ENCODE data around the gene PXMP2.
"Not testable (repeated sequence)": the region's sequence is repeated elsewhere in the genome, so short reads cannot be mapped to it uniquely, and the experiment has no call there.

The PXMP2 gene

DNA sequence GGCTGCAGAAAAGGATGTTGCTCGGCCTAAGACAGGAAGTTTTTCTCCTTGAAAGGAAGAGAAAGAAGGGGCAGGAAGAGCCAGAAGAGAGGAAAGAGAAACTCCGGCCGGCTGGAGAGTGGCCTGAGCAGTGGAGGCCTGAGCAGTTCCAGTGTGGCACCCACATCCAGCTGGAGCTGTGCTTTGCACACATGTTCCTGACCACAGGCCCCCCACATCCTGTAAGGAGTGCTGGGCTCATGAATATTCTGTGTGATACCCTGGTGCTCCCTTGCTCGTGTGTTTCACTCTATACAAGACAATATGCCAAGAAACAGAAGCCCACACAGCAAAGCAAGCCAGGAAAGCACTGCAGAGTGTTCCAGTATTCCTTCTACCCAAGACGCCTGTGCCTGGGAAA lies 27.3 kb upstream of the PXMP2 start:
- no peak for DNase-seq (ENCODE audit: low read depth)

DNA sequence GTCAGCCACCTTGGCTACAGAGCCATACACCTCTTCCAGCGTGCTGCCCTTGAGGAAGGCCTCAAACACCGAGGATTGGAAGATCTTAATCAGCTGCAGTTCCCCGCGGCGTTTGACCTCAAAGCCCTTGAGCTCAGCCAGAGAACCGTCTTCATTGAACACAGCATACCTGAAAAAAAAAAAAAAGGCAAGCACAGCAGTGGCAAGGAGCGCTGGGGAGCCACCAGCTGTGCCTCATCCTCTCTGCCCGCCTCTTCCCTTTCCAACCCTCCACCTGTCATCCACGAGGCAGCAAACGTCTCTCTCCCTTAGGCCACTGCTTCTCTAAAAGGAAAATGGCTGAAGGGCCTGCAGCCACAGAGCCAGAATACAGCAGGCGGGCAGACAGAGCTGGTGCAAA lies 26.4 kb upstream of the PXMP2 start:
- DNase-seq (ENCODE audit: low read depth), result no peak

DNA sequence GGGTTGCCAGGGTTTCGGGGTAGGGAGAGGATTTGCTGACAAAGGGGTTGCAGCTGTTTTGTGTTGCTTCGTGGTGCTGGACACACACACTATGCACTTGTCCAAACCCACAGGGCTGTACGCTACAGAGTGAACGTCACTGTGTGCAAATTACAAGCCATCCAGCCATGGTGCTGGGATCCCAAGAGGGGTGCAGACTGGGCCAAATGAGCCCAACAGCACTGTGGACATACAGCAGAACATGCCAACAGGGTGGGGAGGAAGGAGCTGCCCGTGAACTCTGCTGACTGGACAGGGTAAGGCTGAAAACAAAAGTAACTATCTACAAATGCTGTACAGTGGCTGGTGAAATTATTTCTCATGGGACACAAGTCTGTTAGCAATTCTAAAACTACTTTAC lies 25.4 kb upstream of the PXMP2 start:
- DNase-seq (ENCODE audit: low read depth), result no peak

- DNase-seq (ENCODE audit: low read depth), result no peak
Observed at GRCh38 chr12:132662901-132663755, 24.3 kb upstream of the PXMP2 start.

DNA sequence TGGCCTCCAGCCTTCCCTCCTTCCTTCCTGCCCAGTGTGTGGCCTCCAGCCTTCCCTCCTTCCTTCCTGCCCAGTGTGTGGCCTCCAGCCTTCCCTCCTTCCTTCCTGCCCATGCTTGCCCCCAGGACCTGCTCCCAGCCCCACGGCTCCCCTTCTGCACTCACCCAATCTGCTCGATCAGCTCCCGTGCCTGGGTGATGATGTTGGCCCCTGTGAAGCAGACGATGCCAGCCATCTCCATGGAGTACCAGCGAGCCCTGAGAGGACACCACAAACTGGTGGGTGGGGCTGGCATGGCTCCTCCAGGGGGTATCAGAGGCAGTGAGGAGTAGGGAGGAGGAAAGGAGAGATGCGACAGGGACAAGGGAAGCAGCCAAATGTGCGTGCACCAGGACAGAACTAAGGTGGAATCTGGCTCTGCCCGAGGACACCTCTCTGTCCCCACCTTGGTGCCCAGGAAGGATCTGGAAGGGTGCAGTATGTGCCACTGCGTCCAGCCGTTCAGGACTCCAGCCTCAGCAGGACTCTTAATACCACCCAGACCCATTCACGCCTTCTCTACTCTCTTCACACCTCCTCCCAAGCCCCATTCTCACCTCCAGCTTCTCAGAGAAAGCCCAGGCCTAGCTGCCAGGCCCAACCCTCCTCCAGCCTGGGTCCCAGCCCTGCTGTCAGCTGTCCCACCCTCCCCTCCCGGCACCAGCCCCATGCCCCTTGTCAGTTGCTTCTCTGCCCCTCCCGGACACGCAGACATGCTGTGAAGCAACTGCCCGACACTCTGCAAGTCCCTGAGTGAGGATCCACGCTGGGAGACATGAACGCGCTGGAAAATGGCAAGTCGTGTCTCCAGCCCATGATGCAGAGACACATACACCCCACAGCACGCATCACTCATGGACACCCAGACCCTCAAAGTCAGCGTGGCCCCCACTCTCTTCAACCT lies 22.9 kb upstream of the PXMP2 start:
- DNase-seq (ENCODE audit: low read depth), result no peak

GRCh38 chr12:132665149-132665491 lies 22.3 kb upstream of the PXMP2 start:
- no peak for DNase-seq (ENCODE audit: low read depth)

DNA sequence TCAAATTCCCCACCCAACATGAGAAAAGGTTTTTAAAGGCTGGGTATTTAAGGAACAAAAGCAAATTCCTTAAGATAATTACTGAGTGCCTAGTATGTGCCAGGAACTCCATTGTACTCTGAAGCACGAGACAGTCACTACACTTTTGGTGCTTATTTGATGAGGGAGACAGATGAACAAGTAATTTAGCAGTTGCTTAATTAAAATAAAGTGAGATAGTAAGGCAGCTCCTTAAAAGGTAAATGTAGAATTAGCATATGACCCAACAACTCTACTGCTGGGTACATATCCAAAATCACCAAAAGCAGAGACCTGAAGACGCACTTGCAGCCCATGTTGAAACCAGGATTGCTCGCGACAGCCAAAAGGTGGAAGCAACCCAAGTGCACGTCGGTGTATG lies 21.6 kb upstream of the PXMP2 start:
- DNase-seq (ENCODE audit: low read depth), result no peak

GRCh38 chr12:132668191-132669088 lies 18.9 kb upstream of the PXMP2 start:
- DNase-seq (ENCODE audit: low read depth), result no peak

DNA sequence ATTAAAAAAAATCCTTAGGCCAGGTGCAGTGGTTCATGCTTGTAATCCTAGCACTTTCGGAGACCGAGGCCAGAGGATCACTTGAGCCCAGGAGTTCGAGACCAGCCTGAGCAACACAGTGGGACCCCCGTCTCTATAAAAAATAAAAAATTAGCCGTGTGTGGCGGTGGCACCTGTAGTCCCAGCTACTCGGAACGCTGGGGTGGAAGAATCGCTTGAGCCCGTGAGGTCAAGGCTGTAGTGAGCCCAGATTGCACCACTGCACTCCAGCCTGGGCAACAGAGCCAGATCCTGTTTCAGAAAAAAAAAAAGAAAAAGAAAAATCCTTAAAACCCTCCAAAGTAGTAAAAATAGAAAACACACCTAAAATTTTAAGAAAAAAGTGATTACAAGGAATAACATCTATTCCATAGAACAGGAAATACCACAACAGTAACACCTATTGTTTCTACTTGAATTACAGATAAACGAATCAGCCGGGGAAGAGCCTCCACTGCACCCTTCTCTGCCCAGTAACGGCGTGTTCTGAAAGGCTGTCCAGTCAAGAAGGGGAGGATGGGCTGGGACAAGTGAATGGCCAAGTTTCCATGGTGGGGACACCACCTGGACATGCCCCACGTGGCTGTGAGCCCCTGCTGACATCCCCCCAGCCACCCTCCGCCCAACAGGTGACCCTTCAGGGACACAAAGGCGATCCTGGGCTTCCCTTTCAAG lies 18.1 kb upstream of the PXMP2 start:
- DNase-seq (ENCODE audit: low read depth), result no peak

- DNase-seq (ENCODE audit: low read depth), result no peak
Observed at GRCh38 chr12:132672116-132672515, 15.3 kb upstream of the PXMP2 start.

GRCh38 chr12:132672678-132673077 lies 14.7 kb upstream of the PXMP2 start:
- DNase-seq (ENCODE audit: low read depth), result no peak

- no peak for DNase-seq (ENCODE audit: low read depth)
Observed at GRCh38 chr12:132673288-132674179, 13.9 kb upstream of the PXMP2 start.

- DNase-seq (ENCODE audit: low read depth), result no peak
Observed at GRCh38 chr12:132674561-132674960, 12.8 kb upstream of the PXMP2 start.

DNA sequence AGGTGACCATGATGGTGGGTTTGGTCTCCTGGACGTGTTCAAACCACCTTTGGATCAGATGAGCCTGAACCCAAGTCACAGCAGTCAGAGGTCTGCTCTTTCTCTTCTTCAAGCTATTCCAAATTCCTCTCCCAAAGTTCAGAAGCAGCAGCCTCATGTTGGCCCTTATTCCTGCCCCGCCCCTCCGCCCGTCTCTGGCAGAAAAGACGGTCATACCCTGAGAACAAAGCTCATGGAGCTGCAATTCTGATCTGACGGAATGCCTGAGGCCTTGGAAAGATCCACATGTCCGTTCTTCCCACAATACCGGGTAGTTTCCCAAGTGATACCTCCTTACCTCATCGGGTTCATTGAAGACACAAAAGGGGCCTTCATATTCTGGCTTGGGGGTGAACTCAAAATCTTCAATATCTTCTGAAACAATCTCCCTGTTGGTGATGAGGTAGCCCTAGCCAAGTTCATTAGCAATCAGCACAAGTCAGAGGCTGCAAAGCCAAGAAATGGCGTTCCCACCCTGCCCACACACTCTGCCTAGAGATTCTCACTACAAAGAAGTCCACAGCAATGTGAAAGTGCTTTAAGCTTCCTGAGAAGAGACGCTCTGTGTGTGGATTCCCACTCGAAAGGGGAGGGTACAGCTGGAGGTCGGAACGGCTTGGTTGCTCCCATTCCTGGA lies 11.5 kb upstream of the PXMP2 start:
- DNase-seq (ENCODE audit: low read depth), result no peak

GRCh38 chr12:132677492-132677891 lies 9.9 kb upstream of the PXMP2 start:
- DNase-seq (ENCODE audit: low read depth), result no peak

- DNase-seq (ENCODE audit: low read depth), result no peak
Observed at GRCh38 chr12:132685400-132685799, 2.0 kb upstream of the PXMP2 start.

DNA sequence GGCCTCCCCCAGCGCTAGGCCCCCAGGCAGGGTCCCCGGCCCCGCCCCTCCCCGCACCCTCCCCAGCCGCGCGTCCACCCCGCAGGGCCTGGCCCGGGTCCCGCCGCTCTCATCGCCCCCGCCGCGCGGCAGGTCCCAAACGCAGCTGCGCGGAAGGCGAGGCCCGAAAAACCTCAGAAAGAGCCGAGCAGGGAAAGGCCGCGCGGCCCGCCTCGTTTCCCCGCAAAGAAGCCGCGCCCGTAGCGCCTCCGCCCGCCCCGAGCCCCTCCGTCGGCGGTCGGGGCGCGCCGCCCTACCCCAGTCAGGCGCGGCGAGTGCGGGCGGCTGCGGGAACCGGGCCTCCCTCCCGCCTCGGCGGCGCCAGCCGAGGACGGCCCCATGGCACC lies 569 bp upstream of the PXMP2 start:
- DNase-seq (ENCODE audit: low read depth), result no peak

GRCh38 chr12:132689227-132689626 lies 1.8 kb downstream of the PXMP2 start:
- no peak for DNase-seq (ENCODE audit: low read depth)

DNA sequence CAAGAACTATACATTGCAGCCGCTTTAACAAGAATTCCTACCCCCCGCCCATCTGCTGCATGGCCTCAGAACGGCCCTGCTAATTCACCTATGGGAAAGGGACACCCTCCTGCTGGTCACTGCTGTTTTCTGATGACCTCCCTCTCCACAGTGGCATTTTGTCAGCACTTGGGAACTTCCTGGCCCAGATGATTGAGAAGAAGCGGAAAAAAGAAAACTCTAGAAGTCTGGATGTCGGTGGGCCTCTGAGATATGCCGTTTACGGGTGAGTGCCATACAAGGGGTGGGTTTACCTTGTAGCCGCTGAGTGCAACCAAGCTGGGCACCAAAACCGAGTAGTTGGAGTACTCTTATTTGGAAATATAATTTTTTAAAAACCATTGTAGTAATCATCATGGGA lies 2.7 kb downstream of the PXMP2 start:
- no peak for DNase-seq (ENCODE audit: low read depth)

DNA sequence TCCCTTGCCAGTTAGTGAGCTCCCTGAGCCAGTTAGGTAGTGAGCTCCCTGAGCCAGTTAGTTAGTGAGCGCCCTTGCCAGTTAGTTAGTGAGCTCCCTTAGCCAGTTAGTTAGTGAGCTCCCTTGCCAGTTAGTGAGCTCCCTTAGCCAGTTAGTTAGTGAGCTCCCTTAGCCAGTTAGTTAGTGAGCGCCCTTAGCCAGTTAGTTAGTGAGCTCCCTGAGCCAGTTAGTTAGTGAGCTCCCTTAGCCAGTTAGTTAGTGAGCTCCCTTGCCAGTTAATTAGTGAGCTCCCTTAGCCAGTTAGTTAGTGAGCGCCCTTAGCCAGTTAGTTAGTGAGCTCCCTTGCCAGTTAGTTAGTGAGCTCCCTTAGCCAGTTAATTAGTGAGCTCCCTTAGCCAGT lies 4.6 kb downstream of the PXMP2 start:
- not testable (repeated sequence) for DNase-seq (ENCODE audit: low read depth)

All from fibroblast of gingiva (primary cell).